Neural cell (in vitro differentiated cells): ENCODE measurements around the gene ANKRD6. TPM values are rescaled to one million over a fixed set of nuclear protein-coding genes. Genes with fewer than 3 reads are reported as not detected.

Experiments
- H2AFZ ChIP-seq: fragments of 200-600, 300-800 bp; sonication (generic), shearing (Covaris generic); 2 replicates; pipeline ENCODE4 v1.6.0; 2014; ENCODE audit warnings: low read depth, mild to moderate bottlenecking, antibody characterized with exemption, low read length, moderate library complexity
- H3F3A ChIP-seq: fragments of 200-600 bp; shearing (Covaris generic); 2 replicates; pipeline ENCODE4 v1.6.1; 2016; ENCODE audit warnings: mild to moderate bottlenecking, moderate library complexity, mixed read lengths, antibody characterized with exemption, low read length; ENCODE audit not compliant: insufficient read depth, poor library complexity, severe bottlenecking
- H3K27ac ChIP-seq: fragments of 200-600, 300-800 bp; sonication (generic), shearing (Covaris generic); 2 replicates; pipeline ENCODE4 v1.5.1; 2014; ENCODE audit warnings: mild to moderate bottlenecking, low read length, moderate library complexity
- H3K27me3 ChIP-seq: fragments of 300-800, 200-600 bp; sonication (generic), shearing (Covaris generic); 2 replicates; pipeline ENCODE4 v1.6.0; 2014; ENCODE audit warnings: mild to moderate bottlenecking, low read depth, low read length, moderate library complexity; ENCODE audit not compliant: insufficient read depth
- H3K36me3 ChIP-seq: fragments of 300-800, 200-600 bp; sonication (generic), shearing (Covaris generic); 2 replicates; pipeline ENCODE4 v1.5.1; 2014; ENCODE audit warnings: mild to moderate bottlenecking, antibody characterized with exemption, low read length, moderate library complexity; ENCODE audit not compliant: insufficient read depth
- H3K4me2 ChIP-seq: fragments of 300-800, 200-600 bp; sonication (generic), shearing (Covaris generic); 2 replicates; pipeline ENCODE4 v1.6.0; 2014; ENCODE audit warnings: mild to moderate bottlenecking, low read length
- H3K4me3 ChIP-seq: fragments of 300-800, 200-600 bp; sonication (generic), shearing (Covaris generic); 2 replicates; pipeline ENCODE4 v1.5.1; 2014; ENCODE audit warnings: mild to moderate bottlenecking, low read length, moderate library complexity
- H3K79me2 ChIP-seq: fragments of 200-600 bp; shearing (Covaris generic); replicated peaks from 2 replicates; pipeline ENCODE4 v1.6.0; 2014; ENCODE audit warnings: mild to moderate bottlenecking, low read length, moderate library complexity; ENCODE audit not compliant: insufficient read depth
- H3K9ac ChIP-seq: fragments of 300-800, 200-600 bp; sonication (generic), shearing (Covaris generic); 2 replicates; pipeline ENCODE4 v1.6.1; 2016; ENCODE audit warnings: mild to moderate bottlenecking, low read length, mixed read lengths
- H3K9me2 ChIP-seq: fragments of 200-600 bp; shearing (Covaris generic); 2 replicates; pipeline ENCODE4 v1.6.1; 2016; ENCODE audit warnings: mild to moderate bottlenecking, low read length, mixed read lengths; ENCODE audit not compliant: insufficient read depth
- H3K9me3 ChIP-seq: fragments of 200-600, 300-800 bp; sonication (generic), shearing (Covaris generic); 2 replicates; pipeline ENCODE4 v1.6.1; 2016; ENCODE audit warnings: mild to moderate bottlenecking, mixed run types, low read length, moderate library complexity, mixed read lengths
- H4K20me1 ChIP-seq: fragments of 200-600 bp; shearing (Covaris generic); 2 replicates; pipeline ENCODE4 v1.6.1; 2016; ENCODE audit warnings: mild to moderate bottlenecking, mixed run types; ENCODE audit not compliant: insufficient read depth
- EP300 ChIP-seq: fragments of 450-650 bp; conservative IDR thresholded peaks from 2 replicates; pipeline ENCODE4 v1.6.1; 2014; ENCODE audit warnings: antibody characterized with exemption, mild to moderate bottlenecking, moderate library complexity; ENCODE audit not compliant: poor library complexity, severe bottlenecking
- EZH2 ChIP-seq: fragments of 200-600, 300-800 bp; shearing (Covaris generic), sonication (generic); IDR thresholded peaks from 2 replicates; pipeline ENCODE4 v1.6.1; 2014; ENCODE audit warnings: antibody characterized with exemption, low read length, borderline replicate concordance, mild to moderate bottlenecking; ENCODE audit not compliant: insufficient read depth, poor library complexity, severe bottlenecking
- MXI1 ChIP-seq: fragments of 450-650 bp; conservative IDR thresholded peaks from 2 replicates; pipeline ENCODE4 v1.6.1; 2014; ENCODE audit warnings: antibody characterized with exemption, mild to moderate bottlenecking; ENCODE audit not compliant: poor library complexity, severe bottlenecking
- POLR2AphosphoS5 ChIP-seq: IDR thresholded peaks from 2 replicates; pipeline ENCODE4 v1.6.1; 2012
- RAD21 ChIP-seq: fragments of 450-650 bp; conservative IDR thresholded peaks from 2 replicates; pipeline ENCODE4 v1.6.1; 2014; ENCODE audit warnings: antibody characterized with exemption, mild to moderate bottlenecking, moderate library complexity
- REST ChIP-seq: IDR thresholded peaks from 2 replicates; pipeline ENCODE4 v1.6.1; 2012; ENCODE audit warnings: borderline replicate concordance
- SMC3 ChIP-seq: fragments of 450-650 bp; conservative IDR thresholded peaks from 2 replicates; pipeline ENCODE4 v1.6.1; 2014; ENCODE audit warnings: antibody characterized with exemption, mild to moderate bottlenecking, moderate library complexity; ENCODE audit not compliant: poor library complexity
- TAF1 ChIP-seq: IDR thresholded peaks from 2 replicates; pipeline ENCODE4 v1.6.1; 2012; ENCODE audit warnings: low read depth
- polyA plus RNA-seq: library from polyadenylated mRNA; depleted of rRNA; stranded (reverse); fragments of >200 nt; gene quantifications from 2 replicates; pipeline ENCODE4 v1.2.3, GENCODE V29; 2014
- TF ChIP-seq, protein P1 (sequence below): fragments of 450-650 bp; IDR thresholded peaks from 2 replicates; pipeline ENCODE4 v1.5.1; 2014; ENCODE audit warnings: antibody characterized with exemption, mild to moderate bottlenecking, moderate library complexity; ENCODE audit not compliant: poor library complexity, severe bottlenecking

Gene ANKRD6
- polyA plus RNA-seq, 1 donor from 2014 or later = 43.5 TPM

DNA sequence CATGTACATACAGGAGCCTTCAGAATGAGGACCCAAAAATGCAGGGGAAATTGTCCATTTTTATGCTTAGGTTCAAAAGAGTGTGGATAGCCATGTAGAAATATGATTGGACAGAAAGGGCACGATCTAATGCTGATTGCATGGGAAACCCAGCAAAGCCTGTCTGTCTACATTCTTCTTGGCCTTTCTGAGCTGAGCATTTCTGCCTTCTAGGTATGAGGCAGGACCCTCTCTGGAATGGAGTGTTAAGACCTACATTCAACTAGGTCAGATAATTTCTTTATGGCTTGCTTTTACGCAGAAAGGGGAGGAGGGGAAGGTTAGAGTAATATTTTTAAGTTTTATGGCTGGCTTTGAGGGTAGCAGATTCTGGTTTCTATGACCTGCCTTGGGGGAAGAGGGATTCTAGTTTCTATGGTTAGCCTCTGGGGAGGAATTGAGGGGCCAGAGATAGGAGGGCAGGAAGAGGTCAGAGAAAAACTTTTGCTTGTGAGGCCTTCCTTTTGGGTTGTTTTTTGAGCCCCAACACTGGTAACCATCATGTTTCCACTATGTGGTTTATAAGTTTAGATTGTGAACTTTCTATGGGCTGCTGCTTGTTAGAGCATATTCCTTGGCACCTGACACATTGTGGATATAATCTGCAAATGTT, 142.1 kb downstream of the ANKRD6 start:
- Histone ChIP-seq H3K27me3 (no peaks in the 10 kb centered on the region), H4K20me1 (no peaks in the 10 kb centered on the region), H3K4me3 (no peak overlapping the region), H3K9me2 (no peaks in the 10 kb centered on the region), H3K9me3 (no peaks in the 10 kb centered on the region), H3K36me3 (no peaks in the 10 kb centered on the region), H3K9ac (no peak overlapping the region), H3K27ac (no peak overlapping the region), H3K4me2 (no peak overlapping the region), H3F3A (no peaks in the 10 kb centered on the region), H2AFZ (no peak overlapping the region), H3K79me2 (no peaks in the 10 kb centered on the region)
- TF ChIP-seq MXI1 (no peak), EP300 (no peak), SMC3 (no peak), EZH2 (no peak), REST (no peak), TAF1 (no peak), POLR2AphosphoS5 (no peak), RAD21 (no peak)
- TF ChIP-seq, protein P1, sequence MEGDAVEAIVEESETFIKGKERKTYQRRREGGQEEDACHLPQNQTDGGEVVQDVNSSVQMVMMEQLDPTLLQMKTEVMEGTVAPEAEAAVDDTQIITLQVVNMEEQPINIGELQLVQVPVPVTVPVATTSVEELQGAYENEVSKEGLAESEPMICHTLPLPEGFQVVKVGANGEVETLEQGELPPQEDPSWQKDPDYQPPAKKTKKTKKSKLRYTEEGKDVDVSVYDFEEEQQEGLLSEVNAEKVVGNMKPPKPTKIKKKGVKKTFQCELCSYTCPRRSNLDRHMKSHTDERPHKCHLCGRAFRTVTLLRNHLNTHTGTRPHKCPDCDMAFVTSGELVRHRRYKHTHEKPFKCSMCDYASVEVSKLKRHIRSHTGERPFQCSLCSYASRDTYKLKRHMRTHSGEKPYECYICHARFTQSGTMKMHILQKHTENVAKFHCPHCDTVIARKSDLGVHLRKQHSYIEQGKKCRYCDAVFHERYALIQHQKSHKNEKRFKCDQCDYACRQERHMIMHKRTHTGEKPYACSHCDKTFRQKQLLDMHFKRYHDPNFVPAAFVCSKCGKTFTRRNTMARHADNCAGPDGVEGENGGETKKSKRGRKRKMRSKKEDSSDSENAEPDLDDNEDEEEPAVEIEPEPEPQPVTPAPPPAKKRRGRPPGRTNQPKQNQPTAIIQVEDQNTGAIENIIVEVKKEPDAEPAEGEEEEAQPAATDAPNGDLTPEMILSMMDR = no peak

DNA sequence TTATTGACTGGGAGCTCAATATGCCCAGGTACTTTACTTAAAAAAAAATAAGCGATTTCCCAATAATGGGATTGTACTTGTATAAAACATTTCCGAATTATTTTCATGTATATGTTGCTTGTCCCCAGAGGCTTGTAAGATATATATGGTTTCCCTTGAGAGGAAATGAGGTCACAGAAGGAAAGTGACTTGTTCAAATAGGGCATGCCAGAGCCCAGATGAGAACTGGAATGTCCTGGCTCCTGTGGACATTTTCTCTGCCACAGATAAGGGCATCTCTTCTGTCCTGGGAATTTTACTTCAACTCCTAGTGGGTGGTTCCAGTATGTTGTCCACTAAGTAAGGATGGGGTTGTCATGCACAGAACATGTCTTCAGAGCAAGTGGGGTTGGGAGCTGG, 142.6 kb downstream of the ANKRD6 start:
- Histone ChIP-seq H3K4me2 (no peak overlapping the region), H3K9ac (no peak overlapping the region), H3K9me2 (no peaks in the 10 kb centered on the region), H3K79me2 (no peaks in the 10 kb centered on the region), H3K27me3 (no peaks in the 10 kb centered on the region), H3K9me3 (no peaks in the 10 kb centered on the region), H4K20me1 (no peaks in the 10 kb centered on the region), H3K4me3 (no peak overlapping the region), H3F3A (no peaks in the 10 kb centered on the region), H3K36me3 (no peaks in the 10 kb centered on the region), H3K27ac (no peak overlapping the region), H2AFZ (no peak overlapping the region)
- TF ChIP-seq EZH2 (no peak), RAD21 (no peak), TAF1 (no peak), SMC3 (no peak), REST (no peak), POLR2AphosphoS5 (no peak), EP300 (no peak), MXI1 (no peak)
- TF ChIP-seq, protein P1 = no peak
